GM06990 (cell line): Measurements from ENCODE around the gene GSX2.

Source experiments
- DNase-seq: peaks from one replicate; pipeline ENCODE4 v3.0.0-alpha.2; 2011; ENCODE audit not compliant: insufficient read length; ENCODE audit errors: extremely low read depth
- H3K27me3 ChIP-seq: replicated peaks from 2 replicates; pipeline ENCODE4 v1.6.0; 2011; ENCODE audit warnings: low read length; ENCODE audit not compliant: control insufficient read depth, insufficient read depth
- H3K36me3 ChIP-seq: 2 replicates; pipeline ENCODE4 v1.5.1; 2011; ENCODE audit warnings: low read length; ENCODE audit not compliant: control insufficient read depth, insufficient read depth
- H3K4me3 ChIP-seq: replicated peaks from 2 replicates; pipeline ENCODE4 v1.5.1; 2011; ENCODE audit warnings: low read depth, mild to moderate bottlenecking, control low read depth, low read length
- CTCF ChIP-seq: IDR thresholded peaks from 2 replicates; pipeline ENCODE4 v1.5.1; 2011; ENCODE audit warnings: low read length, control low read depth, mild to moderate bottlenecking, inconsistent platforms; ENCODE audit not compliant: insufficient read depth, poor library complexity, severe bottlenecking

GSX2 gene

GRCh38 chr4:54102531-54103106 lies 2.7 kb downstream of the GSX2 start:
- Histone ChIP-seq H3K4me3 (no peak overlapping the region), H3K27me3 (peaks cover 2% of the 10 kb centered on the region), H3K36me3 (no peaks in the 10 kb centered on the region)
- no peak for DNase-seq
- TF ChIP-seq CTCF = no peak

GRCh38 chr4:54103190-54103574 lies 3.2 kb downstream of the GSX2 start:
- Histone ChIP-seq H3K27me3 (peaks cover 2% of the 10 kb centered on the region), H3K36me3 (no peaks in the 10 kb centered on the region), H3K4me3 (no peak overlapping the region)
- no peak for TF ChIP-seq CTCF
- DNase-seq = no peak

GRCh38 chr4:54104907-54105306 lies 4.9 kb downstream of the GSX2 start:
- no peak for TF ChIP-seq CTCF
- Histone ChIP-seq H3K36me3 (no peaks in the 10 kb centered on the region), H3K27me3 (no peaks in the 10 kb centered on the region; the same call in none of the 2 replicates), H3K4me3 (no peak overlapping the region)
- no peak for DNase-seq

- no peak for DNase-seq
- H3K27me3 ChIP-seq = peaks cover 1% of the 10 kb centered on the region
Measured at GRCh38 chr4:54107951-54108748, 8.2 kb downstream of the GSX2 start.

GRCh38 chr4:54109241-54110018 lies 9.5 kb downstream of the GSX2 start:
- Histone ChIP-seq H3K27me3 (peaks cover 1% of the 10 kb centered on the region; the same call in 1 of the 2 replicates), H3K36me3 (no peaks in the 10 kb centered on the region), H3K4me3 (no peak overlapping the region)
- no peak for TF ChIP-seq CTCF
- DNase-seq = no peak

More at GRCh38 chr4:54107951-54108748, 8.2 kb downstream of the GSX2 start:
- peak; percentile 5 for TF ChIP-seq CTCF
- Histone ChIP-seq H3K4me3 (no peak overlapping the region), H3K36me3 (no peaks in the 10 kb centered on the region)
